ENCODE data around the gene LUM.

- TF ChIP-seq CTCF (IDR thresholded peaks at IDR 0.05) (no peak), POLR2A (IDR thresholded peaks at IDR 0.05) (no peak)
Measured at GRCh38 chr12:91055976-91056375, 55.3 kb downstream of the LUM start.

Data from body of pancreas (tissue), 4 donors.